Neural progenitor cell (in vitro differentiated cells): Measurements from ENCODE around the gene SHD.

ENCODE experiments used
- EZH2 ChIP-seq: fragments of 200-600 bp; sonication (generic); IDR thresholded peaks from 2 replicates; pipeline ENCODE4 v1.6.1; 2017; ENCODE audit warnings: antibody characterized with exemption, mild to moderate bottlenecking, moderate library complexity
- EZH2phosphoT487 ChIP-seq: fragments of 200-600 bp; sonication (generic); IDR thresholded peaks from 2 replicates; pipeline ENCODE4 v1.6.1; 2017; ENCODE audit warnings: antibody characterized with exemption
- TF ChIP-seq, protein P1 (sequence below): fragments of 200-600 bp; sonication (generic); IDR thresholded peaks from 2 replicates; pipeline ENCODE4 v1.5.1; 2017; ENCODE audit warnings: antibody characterized with exemption, mild to moderate bottlenecking

DNA sequence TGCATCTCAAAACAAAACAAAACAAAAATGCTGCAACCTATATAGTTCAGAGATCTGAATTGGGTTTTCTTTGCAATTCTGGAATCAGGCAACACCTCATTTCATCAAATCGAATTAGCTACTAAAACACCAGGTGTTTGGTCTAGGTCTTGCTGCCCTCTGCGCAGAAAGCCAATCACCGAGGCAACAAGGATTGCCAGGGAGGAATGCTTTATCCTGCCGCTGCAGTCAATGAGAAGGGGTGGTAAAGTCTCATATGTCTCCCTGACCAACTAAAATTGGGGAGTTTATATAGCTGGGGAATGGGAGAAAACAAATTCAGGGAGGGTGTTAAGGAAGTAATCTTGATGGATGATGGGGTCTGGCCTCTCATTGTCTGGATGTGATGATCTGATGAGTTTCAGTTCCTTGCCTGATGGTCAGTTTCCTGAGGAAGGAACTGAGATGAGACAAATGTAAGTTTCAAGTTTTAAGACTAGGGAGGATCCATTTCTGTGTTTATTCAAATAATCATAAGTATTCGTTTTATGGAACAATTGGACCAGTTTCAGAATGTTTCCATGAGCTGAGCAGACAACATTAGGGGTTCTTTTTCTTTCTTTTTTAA is 37.1 kb upstream of the SHD start:
- TF ChIP-seq, protein P1, sequence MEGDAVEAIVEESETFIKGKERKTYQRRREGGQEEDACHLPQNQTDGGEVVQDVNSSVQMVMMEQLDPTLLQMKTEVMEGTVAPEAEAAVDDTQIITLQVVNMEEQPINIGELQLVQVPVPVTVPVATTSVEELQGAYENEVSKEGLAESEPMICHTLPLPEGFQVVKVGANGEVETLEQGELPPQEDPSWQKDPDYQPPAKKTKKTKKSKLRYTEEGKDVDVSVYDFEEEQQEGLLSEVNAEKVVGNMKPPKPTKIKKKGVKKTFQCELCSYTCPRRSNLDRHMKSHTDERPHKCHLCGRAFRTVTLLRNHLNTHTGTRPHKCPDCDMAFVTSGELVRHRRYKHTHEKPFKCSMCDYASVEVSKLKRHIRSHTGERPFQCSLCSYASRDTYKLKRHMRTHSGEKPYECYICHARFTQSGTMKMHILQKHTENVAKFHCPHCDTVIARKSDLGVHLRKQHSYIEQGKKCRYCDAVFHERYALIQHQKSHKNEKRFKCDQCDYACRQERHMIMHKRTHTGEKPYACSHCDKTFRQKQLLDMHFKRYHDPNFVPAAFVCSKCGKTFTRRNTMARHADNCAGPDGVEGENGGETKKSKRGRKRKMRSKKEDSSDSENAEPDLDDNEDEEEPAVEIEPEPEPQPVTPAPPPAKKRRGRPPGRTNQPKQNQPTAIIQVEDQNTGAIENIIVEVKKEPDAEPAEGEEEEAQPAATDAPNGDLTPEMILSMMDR = no peak
- TF ChIP-seq EZH2phosphoT487 (no peak), EZH2 (no peak)
